Nephron (organoid): ENCODE measurements around the gene CNOT3.
"Not testable (repeated sequence)": the region's sequence is repeated elsewhere in the genome, so short reads cannot be mapped to it uniquely, and the experiment has no call there.

ENCODE experiments used
- H3K27ac Mint-ChIP-seq, 3 experiments: 2 replicates each; pipeline ENCODE4 v1.8.0; 2020; ENCODE audit warnings: mixed read lengths in 3 of 3, mild to moderate bottlenecking in 2 of 3, moderate library complexity in 1 of 3
- H3K27me3 Mint-ChIP-seq: 2 replicates; pipeline ENCODE4 v1.8.0; 2021; ENCODE audit warnings: low read depth, mild to moderate bottlenecking, moderate library complexity, mixed read lengths
- H3K36me3 Mint-ChIP-seq: 2 replicates; pipeline ENCODE4 v1.8.0; 2020; ENCODE audit warnings: low read depth, mixed read lengths
- H3K4me1 Mint-ChIP-seq: 2 replicates; pipeline ENCODE4 v1.8.0; 2020; ENCODE audit warnings: mixed read lengths
- H3K4me3 Mint-ChIP-seq, 3 experiments: 2 replicates each; pipeline ENCODE4 v1.8.0; 2020; ENCODE audit warnings: mild to moderate bottlenecking in 3 of 3, mixed read lengths in 3 of 3, moderate library complexity in 2 of 3
- H3K9me3 Mint-ChIP-seq: 2 replicates; pipeline ENCODE4 v1.8.0; 2020; ENCODE audit warnings: mixed read lengths
- CTCF ChIP-seq, 3 experiments: fragments of 200-600 bp; sonication (generic); IDR thresholded peaks; one replicate each; pipeline ENCODE4 v1.5.0; 2021; ENCODE audit warnings: antibody characterized with exemption in 3 of 3; ENCODE audit not compliant: unreplicated experiment in 3 of 3

CNOT3 gene

DNA sequence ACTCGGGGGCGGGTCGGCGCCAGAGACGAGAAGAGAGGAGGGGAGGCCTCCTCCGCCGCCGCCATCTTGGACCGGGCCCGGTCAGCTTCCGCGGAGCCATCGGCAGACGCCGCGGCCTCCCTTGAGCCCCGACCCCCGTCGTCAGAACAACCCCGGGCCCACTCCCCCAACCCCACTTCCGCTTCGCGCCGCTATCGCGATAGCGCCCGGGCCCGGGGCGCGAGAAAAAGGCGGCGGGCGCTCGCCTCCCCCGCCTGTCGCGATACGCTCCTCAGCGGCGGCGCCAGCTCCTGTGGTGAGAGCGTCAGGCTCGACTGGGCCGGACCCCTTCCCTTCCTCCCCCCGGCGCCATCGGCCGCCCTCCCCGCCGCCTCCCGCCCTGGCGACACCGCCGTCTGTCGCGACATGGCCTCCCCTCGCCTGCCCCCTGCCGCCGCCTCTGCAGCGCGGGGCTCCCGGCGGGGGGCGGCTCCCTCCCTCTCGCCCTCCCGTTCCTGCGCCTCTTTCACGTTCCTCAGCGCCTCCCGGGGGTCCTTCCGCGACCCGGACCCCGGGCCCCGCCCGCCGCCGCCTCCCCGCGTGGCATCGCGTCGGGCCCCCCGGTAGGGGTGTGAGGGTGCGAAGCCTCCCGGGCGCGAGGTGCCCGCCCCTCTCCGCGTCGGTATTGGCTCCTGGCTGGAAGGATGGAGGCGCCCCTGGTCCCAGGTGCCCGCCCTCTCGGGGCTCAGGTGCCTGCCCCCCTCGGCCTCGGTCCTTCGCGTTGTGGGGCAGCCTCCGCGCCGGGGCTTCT lies at the start of gene CNOT3:
Gene CNOT3, plus strand, starts transcription at position 64 of the 790 bp plus-strand sequence. CDS start 5,217 bp downstream, outside the sequence.
- H3K36me3 Mint-ChIP-seq = peaks cover 22% of the 10 kb centered on the region
- H3K9me3 Mint-ChIP-seq = no peaks in the 10 kb centered on the region
- peak in 1 of 3 experiments; percentile 22 for TF ChIP-seq CTCF (IDR thresholded peaks at IDR 0.05; ENCODE audit: unreplicated experiment in 3 of 3)
- no peaks in the 10 kb centered on the region for H3K27me3 Mint-ChIP-seq
- peak within 1 kb of the TSS; percentile 86 to 93 (median 89) for H3K27ac Mint-ChIP-seq
- peak within 1 kb of the TSS; percentile 85 to 93 (median 91) for H3K4me3 Mint-ChIP-seq
- peaks cover 39% of the 10 kb centered on the region for H3K4me1 Mint-ChIP-seq

GRCh38 chr19:54094426-54095000 lies 43.0 kb upstream of the CNOT3 start:
- peaks cover 6% of the 10 kb centered on the region for H3K9me3 Mint-ChIP-seq
- peaks cover 59% of the 10 kb centered on the region for H3K27me3 Mint-ChIP-seq
- no peak overlapping the region for H3K27ac Mint-ChIP-seq
- no peak overlapping the region for H3K4me3 Mint-ChIP-seq
- no peaks in the 10 kb centered on the region for H3K4me1 Mint-ChIP-seq
- no peak for TF ChIP-seq CTCF (IDR thresholded peaks at IDR 0.05; ENCODE audit: unreplicated experiment in 3 of 3)
- no peaks in the 10 kb centered on the region for H3K36me3 Mint-ChIP-seq

- H3K36me3 Mint-ChIP-seq = no peaks in the 10 kb centered on the region
- H3K9me3 Mint-ChIP-seq = peaks cover 6% of the 10 kb centered on the region
- H3K4me1 Mint-ChIP-seq = no peaks in the 10 kb centered on the region
- no peak for TF ChIP-seq CTCF (IDR thresholded peaks at IDR 0.05; ENCODE audit: unreplicated experiment in 3 of 3)
- H3K4me3 Mint-ChIP-seq = no peak overlapping the region
- no peak overlapping the region for H3K27ac Mint-ChIP-seq
- peaks cover 66% of the 10 kb centered on the region for H3K27me3 Mint-ChIP-seq
These were observed 42.3 kb upstream of the CNOT3 start for GRCh38 chr19:54095136-54095858.

DNA sequence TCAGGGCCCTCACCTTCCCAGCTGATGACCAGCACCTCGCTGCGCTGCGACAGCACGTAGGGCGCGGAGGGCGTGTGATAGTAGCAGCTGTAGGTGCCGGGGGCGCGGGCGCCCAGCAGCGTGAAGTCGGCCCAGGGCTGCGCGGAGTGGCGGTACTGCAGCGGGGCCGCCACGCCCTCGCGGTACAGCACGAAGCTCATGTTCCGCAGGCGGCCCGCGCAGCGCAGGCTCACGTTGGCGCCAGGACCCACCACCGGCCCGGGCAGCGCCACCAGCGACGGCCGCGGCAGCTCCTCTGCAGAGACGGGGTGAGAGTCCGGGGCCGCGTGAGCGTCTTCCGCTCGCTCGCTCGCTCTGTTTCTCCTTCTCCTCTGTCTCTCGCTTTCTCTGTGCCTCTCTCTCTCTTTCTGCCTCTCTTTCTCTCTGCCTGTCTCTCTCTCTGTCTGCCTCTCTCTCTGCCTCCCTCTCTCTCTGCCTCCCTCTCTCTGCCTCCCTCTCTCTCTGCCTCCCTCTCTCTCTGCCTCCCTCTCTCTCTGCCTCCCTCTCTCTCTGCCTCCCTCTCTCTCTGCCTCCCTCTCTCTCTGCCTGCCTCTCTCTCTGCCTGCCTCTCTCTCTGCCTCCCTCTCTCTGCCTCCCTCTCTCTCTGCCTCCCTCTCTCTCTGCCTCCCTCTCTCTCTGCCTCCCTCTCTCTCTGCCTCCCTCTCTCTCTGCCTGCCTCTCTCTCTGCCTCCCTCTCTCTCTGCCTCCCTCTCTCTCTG lies 41.5 kb upstream of the CNOT3 start:
- not testable (repeated sequence) for H3K27ac Mint-ChIP-seq, H3K4me1 Mint-ChIP-seq

DNA sequence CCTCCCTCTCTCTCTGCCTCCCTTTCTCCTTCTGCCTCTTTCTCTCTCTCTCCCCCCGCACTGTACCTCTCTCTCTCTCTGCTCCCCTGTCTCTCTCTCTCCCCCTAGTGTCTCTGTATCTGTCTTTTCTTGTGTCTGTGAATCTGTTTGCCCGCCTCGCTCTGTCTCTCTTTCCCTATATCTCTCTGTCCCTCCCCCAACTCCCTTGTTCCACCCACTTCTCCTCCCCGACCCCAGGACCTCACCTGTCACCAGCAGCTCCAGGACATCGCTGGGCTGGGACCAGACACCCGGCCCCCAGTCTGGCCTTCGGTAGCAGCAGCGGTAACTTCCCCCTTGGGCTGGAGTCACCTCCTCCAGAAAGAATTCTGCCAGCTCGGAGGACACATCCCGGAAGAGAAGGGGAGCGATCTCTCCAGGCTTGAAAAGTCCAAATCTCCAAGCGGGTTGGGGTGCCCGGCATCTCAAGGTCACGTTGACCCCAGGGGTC lies 40.9 kb upstream of the CNOT3 start:
- Mint-ChIP-seq H3K27me3 (peaks cover 61% of the 10 kb centered on the region), H3K36me3 (no peaks in the 10 kb centered on the region), H3K4me3 (peak overlapping the region; percentile 50 to 68 (median 59)), H3K27ac (no peak overlapping the region), H3K4me1 (no peaks in the 10 kb centered on the region), H3K9me3 (peaks cover 6% of the 10 kb centered on the region)
- no peak for TF ChIP-seq CTCF (IDR thresholded peaks at IDR 0.05; ENCODE audit: unreplicated experiment in 3 of 3)

More for the DNA sequence above, 41.5 kb upstream of the CNOT3 start:
- Mint-ChIP-seq H3K4me3 (peak overlapping the region; percentile 65 to 69 (median 68)), H3K27me3 (peaks cover 66% of the 10 kb centered on the region)
- not testable (repeated sequence) for H3K9me3 Mint-ChIP-seq, H3K36me3 Mint-ChIP-seq
